ENCODE data around the gene RIMBP2.

The RIMBP2 gene

DNA sequence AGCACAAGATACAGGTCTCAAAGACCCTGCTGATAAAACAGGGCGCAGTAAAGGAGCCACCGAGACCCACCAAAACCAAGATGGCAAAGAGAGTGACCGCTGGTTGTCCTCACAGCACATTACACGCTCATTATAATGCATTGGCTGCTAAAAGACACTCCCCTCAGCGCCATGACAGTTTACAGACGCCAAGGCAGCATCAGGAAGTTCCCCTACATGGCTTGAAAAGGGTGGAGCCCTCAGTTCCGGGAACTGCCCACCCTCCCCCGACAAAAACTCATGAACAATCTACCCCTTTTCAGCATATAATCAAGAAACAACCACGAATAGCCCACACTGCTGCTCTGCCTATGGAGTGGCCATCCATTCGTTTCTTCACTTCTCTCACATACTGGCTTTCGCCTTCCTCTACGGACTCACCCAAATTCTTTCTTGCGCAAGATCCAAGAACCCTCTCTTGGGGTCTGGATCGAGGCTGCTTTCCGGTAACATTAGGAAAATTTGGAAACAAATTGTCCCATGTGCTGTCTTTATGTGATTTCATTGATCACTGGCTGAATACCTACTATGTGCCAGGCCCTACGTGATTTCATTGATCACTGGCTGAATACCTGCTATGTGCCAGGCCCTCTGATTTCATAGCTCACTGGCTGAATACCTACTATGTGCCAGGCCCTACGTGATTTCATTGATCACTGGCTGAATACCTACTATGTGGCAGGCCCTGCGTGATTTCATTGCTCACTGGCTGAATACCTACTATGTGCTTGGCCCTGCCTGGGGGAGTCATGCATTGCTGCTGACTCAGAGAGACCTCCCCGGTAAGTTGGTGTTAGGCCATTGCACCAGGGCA, 252.1 kb downstream of the RIMBP2 start:
- no peak for DNase-seq (ENCODE audit: low spot score)

DNA sequence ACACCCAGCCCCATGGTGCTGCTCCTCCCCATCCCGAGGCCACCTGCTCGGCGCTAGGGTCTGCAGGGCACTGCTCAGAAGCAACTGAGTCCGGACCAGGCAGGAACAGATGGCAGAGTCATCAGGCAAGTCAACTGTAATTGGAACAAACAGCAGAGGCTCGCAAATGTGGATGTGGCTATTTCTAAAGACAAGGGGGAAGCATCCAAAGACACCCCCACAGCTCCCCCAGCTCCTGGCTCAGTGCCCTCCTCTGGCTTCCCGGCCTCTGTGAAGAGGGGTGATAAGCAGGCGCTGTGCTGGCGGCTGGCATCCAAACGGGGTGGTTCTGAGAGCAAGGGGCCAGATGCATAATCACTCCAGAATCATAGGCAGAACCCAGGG, 252.8 kb downstream of the RIMBP2 start:
- no peak for DNase-seq (ENCODE audit: low spot score)

DNA sequence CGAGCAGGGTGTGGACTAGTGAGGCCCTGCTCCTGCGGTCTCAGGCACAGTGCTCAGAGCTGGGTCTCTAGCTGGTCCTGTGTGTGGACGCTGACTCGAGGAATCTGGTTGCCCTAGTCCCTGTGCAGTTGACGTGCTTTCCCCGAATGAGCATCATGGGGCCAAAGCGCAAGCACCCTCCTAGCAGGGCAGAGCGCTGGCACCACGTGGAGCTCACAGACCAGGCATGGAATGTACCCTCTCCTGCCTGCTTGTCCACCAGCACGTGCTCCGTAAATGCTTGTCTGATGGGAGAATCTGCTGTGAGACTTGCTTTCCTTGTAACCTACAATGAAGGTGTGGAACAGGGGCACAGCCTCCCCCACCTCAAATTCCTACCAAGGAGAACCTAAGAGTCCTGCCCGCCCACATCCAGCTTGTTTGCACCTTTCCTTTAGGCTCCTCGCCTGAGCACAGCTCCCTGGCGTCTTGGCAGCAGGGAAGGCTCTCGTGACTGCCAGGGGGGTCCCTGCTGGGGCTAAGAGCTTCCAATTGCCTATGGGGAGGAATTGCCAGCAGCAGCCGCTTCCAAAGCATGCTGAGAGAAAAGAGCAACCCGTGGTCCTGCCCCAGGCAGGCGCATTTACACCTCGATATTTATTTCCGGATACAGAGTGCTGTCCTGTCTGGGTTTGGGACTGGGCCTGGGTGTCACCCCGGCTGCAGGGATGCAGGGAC, 253.4 kb downstream of the RIMBP2 start:
- DNase-seq (ENCODE audit: low spot score): no peak

DNA sequence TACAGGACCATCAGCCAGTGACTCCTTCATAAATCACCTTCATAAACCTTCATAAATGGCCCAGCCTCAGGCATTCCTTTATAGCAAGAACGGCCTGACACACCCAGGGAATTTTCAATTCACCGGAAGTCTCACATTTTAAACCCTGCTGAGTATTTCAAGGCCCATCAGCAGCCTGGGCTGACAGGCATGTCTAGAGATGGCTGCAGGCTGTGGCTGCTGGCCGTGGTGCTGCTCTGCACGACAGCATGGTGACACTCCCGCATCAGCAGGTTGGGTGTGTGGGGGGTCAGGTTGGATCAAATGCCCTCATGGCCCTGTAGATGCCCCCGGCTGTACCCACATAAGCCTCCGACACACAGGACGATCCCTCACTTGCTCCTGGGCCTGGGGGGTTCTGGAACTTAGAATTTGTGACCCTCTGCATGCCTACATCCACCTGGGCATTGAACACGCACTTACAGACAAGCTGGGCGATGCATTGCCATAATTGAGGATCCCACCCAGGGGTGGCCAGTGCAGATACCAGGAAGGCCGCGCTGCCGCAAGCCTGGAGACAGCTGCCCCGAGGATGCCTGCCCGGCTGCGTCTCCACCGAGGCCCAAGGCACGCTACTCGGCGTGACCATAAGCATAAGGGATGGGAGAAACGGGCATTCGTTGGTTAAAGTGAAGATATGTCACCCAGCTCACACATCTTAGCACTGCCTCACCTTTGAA, 254.1 kb downstream of the RIMBP2 start:
- no peak for DNase-seq (ENCODE audit: low spot score)

DNA sequence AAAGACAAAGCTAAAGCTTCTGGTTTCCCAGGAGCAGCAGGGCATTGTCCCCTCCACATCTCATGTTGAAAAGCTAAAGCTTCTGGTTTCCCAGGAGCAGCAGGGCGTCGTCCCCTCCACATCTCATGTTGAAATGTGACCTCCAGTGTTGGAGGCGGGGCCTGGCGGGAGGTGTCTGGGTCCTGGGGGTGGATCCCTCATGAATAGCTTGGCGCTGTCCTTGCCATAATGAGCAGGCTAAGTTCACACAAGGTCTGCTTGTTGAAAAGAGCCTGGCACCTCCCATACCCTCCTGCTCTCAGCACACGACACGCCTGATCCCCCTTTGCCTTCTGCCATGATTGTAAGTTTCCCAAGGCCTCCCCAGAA, 254.7 kb downstream of the RIMBP2 start:
- DNase-seq (ENCODE audit: low spot score): no peak

DNA sequence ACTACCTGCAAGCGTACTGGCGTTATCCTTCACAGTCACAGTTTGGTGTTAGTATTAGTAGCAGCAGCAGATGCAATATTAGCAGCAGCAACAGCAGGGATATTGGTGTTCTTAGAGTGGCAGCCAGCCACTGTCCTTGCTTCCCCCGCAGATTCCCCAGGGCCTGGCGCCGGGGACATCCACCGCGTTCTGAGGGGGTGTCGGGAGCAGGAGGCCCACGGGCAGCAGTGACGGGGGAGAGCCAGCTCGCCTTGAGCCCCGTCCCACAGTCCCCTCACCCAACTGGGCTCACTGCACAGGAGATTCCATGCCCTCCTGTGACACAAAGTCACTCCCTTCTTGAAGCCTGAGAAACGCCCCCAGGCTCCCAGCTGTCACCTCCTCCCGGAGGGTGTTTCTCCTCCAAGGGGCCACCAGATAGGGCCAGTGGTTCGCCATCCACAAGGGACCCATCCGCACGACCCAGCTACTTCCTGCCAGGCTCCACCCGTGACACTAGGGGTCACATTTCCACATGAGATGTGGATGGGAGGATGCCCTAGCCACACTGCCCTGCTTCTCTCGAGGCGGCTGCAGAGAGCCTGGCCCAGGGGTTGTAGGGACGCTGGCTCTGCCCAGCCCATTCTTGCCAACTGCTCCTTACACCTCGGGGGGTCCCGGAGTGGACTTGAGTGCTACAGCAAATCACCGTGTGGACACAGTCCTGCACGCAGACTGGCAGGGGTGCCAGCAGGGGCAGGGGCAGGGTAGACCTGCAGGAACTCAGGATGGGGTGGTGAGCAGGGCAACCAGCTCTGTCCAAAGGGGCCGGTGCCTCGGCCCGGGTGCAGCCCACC, 255.3 kb downstream of the RIMBP2 start:
- no peak for DNase-seq (ENCODE audit: low spot score)

DNA sequence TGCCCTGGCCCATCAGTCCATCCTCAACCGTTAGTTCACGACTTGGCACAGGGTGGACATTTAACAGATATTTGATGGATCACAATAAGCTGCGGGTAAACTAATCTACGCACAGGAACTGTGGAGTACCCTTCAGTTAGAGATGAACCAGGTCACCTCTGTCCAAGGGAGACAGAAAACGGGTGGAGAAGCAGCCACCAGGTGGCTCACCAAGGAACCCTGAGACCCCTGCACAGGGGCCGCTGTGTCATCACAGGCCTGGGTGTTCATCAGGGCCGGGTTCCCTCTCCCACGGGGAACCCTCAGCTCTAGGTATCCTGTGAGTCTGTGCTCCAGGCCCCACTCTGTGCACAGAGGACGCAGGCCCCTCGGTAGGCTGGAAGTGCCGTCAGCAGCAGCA, 256.2 kb downstream of the RIMBP2 start:
- DNase-seq (ENCODE audit: low spot score): no peak

DNA sequence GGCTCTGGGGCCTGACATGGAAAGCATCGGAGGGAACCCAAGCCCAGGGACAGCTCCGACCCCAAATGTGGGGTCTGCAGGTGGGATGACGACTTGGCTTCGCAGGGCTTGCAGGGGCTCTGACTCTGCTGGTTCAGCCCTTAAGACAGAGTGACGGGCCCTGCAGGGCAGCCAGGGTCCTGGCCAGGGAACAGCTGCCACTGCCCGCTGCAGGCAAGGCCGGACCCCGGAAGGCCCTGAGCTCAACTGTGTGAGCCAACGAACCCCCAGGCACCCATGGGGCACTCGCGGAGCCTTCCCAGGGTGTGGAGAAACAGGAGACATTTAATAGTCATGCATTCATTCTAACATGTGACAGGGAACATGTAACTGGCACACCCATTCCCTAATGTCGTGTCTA, 257.8 kb downstream of the RIMBP2 start:
- no peak for DNase-seq (ENCODE audit: low spot score)

DNA sequence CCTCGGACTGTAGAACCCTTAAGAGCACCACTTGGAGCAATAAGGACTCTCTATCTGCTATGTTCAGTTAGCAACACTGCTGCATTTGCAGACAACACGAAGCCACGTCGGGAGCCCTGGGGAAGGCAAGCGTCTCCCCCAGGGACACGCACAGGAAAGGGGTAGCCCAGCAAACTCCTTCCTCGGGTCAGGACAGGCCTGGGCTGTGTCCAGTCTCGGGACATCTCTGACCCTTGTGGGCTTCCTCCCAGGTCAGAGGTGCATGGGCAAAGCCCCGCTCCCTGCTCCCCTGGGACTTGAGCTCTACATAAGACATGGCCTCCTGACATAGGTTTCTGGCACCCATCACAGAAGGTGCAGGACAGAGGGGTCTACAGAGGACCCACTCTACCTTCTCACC, 258.9 kb downstream of the RIMBP2 start:
- DNase-seq (ENCODE audit: low spot score): no peak

DNA sequence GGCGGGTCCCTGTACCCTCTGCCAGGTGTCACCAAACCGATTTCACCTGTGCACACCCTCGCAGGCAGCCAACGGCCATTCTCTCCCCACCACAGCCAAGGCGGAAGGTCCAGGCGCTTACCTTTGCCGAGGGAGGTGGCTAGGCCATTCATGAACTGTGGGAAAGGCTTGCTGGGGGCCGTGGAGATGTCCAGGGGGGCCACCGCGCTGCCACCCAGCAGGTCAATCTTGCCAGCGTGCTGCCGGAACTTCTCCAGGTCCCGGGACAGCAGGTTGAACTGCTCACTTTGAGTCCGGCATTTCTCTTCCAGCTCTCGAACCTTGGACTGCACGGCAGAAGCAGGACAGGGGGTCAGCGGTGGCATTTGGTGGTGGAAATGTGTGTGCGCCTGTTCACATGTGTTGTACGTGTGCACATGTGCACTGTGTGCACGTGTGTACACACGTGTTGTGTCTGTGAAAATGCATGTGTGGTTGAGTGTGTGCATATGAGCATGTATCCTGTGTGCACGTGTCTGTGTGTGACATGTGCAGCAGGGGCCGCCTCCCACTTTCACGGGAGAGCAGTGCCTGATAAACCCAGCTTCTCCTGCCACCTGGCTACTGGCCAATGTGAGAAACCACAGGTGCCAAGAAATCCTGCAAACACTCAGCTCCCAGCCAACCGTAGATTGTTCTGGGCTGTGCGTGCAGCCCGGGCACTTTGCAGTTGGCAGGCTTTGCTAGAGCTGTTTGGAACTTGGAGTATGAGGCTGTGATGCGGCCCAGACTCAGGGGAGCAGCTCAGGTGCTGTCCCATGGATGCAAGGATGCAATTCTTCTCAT, 259.5 kb downstream of the RIMBP2 start:
- no peak for DNase-seq (ENCODE audit: low spot score)

DNA sequence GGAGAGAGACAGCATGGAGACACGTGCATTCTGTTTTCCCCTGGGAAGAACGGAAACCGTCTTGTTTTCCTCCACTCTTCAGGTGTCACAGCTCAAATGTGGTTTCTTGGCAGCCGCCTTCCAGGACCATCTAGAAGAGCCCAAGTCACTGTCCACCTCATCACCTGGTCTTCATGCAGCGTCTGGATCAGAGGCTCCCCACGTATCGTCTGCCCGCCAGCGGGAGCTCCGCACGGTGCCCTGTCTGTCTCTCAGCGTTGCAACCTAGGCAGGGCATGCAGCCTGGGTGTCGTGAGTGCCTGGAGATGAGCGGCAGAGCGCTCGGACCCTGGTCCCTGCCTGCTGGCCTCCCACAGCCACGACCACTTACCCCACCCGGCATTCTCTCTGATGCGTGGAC, 260.9 kb downstream of the RIMBP2 start:
- DNase-seq (ENCODE audit: low spot score): no peak

DNA sequence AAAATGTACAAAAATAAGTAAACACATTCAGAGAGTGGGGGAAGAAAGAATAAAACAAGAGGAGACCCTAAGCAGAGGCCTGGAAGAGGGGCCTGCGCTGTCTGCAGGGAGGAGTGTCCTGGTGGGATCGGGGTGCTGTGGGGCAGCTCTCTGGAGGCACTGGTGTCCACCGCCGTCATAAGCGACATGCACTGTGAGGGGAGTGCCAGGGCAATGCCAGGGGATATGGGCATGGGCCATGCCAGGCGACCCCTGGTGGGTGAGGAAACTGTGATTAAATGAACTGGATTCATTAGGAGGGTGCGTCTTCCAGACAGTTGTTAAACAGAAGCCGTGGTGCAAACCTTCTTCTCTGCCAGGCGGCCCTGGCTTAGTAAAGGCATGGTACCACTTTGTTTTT, 261.8 kb downstream of the RIMBP2 start:
- DNase-seq (ENCODE audit: low spot score): no peak

DNA sequence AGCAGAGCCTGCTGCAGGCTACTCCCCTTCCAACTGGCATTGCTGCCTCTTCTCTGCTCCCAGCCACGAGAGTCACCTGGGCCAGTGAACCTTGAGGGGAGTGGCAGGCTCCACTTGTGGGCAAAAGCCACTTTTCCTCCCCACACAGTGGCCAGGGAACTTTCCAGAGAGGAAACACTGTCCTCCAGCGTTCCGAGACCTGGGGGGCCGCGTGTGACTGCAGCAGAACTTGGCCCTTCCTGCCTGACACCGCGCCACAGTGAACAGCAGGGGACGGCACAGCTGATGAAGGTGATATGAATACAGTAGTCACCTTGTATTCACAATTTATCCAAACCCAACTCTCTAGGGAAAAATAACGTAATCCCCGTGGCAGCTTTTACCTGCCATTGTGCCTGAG, 263.6 kb downstream of the RIMBP2 start:
- no peak for DNase-seq (ENCODE audit: low spot score)

DNA sequence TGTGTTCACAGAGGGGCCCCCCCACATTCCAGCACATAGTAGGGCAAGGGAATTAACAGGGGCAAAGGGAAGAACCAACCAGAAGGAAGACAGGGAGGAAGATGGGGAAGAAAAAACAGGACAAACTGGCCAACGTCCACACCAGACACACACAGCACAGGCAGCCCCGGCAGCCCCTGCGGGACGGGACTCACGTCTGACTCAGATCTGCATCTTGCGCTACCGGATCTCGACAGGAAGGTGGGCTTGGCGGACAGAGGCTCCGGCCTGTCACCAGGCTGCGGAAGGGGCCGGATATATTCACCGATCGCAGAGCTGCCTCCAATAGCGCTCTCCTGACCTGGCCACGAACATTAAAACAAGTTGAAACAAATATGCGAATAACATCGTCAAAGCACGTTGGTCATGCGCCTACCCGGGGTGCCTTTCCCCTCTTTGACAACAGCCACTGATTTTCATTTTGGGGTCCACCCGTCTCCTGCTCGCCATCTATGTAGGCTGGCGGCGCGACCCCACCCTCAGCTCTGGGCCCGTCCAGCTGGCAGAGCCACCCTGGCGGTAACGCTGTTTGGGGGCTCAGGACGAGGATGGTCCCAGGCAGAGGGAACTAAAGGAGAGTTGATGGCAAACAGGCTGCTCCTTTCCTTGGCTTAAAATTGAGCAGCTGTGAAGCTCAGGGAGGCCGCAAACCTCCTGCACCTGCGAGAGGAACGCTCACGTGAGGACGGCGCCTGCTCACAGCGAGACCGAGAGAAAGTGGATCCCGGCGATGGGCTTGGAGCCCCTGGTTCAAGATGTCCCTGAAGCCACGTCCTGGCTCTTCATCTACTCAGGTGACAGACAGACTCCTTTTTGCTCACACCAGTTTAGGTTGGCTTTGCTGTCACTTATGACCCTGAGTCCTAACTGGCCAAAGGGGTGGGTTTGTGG, 264.8 kb downstream of the RIMBP2 start:
- DNase-seq (ENCODE audit: low spot score): no peak

DNA sequence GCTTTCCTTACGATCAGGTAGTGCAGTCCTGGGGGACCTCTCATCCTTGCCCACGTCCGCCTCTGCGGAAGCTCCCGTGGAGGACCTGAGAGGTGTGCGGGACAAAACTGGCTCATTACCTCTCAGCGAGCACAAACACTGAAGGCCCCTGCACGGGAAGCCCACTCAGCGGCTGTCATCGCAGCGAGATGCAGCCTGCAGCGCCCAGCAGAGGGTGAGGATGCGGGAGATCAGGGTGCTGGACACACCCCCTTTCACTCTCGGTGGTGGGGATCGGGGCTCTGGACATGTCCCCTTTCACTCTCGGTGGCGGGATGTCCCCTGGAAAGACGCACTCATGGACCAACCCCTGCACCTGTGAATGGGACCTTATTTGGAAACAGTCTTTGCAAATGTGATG, 266.8 kb downstream of the RIMBP2 start:
- no peak for DNase-seq (ENCODE audit: low spot score)

DNA sequence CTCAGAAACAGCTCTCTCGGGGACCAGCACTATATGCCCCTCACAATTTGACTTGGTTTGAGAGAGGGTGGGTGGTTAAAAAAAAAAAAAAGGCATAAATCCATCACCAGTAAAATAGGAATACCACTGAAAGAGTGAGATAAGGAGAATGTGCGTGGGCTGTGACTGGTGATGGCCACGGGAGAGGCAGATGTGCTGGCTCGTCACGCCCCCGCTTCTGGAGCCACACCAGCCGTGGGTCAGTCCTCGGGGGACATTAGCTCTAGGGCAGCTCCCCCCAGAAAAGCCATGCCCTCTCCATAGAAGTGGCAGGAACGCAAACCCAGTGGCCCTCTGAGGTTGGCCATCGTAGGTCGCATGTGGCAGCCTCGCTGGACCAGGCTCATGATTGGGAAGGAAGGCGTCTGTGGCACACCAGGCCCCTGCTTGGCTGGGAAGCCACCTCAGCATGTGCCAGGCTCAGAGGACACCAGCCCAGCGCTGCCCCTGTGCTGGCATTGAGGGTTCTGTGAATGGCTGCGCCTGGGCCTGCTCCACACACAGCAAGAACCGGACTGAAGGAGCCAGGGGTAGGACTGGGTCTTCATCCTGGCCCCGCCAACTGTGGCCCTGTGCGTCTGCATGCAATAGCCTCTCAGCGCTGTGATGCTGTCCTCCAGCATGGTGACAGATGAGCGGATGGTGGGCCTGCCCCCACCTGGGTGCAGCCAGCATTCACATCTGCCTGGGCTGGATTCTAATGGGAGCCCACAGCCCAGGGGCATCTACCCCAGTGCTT, 267.9 kb downstream of the RIMBP2 start:
- DNase-seq (ENCODE audit: low spot score): no peak

DNA sequence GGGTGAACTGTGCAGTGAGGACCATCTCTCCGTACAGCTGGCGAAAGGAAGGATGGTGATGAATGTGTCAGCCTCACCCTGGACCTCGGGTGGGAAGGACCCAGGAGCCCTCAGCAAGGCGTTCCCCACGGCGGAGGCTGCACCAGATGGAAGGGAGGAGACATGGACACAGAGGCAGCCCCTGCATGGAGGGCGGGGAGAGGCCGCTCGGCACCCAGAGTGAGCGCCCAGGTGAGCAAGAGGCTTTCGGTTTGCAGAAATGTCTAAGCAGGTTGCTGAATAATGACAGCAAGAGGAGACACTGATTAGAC, 268.5 kb downstream of the RIMBP2 start:
- DNase-seq (ENCODE audit: low spot score): no peak

DNA sequence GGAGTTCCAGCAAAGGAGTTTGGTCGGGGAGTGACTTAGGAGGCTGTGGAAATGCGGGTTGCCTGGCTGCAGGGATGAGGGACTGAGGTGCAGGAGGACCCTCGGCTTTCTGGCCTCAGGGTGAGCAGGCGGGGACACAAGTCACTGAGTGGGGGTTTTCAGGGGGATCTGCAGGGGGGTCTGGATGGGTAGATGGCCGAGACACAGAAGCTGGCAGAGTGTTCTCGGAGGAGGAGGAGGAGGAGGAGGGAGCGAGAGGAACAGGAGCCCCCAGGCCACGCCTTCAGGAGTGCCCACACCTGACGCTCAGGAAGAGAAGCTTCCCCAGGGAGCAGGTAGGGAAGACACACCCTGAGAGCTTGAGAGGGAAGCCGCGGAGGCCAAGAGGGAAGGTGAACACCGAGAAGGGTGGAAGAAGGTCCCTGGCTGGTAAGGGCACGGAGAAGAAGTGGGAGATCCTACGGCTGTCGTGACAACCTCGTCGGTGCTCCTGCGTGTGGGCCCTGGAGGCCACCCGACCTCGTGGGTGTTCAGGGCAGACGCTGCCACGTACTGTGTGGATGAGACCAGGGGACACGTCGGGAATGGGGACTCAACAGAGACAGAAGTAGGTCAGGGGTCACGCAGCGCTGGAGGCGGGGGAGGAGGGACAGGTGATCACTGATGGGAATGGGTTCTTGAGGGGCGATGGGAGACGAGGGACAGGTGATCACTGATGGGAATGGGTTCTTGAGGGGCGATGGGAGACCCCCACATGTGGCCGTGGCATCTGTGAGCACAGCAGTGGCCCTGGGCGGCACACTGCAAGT, 269.0 kb downstream of the RIMBP2 start:
- no peak for DNase-seq (ENCODE audit: low spot score)

DNA sequence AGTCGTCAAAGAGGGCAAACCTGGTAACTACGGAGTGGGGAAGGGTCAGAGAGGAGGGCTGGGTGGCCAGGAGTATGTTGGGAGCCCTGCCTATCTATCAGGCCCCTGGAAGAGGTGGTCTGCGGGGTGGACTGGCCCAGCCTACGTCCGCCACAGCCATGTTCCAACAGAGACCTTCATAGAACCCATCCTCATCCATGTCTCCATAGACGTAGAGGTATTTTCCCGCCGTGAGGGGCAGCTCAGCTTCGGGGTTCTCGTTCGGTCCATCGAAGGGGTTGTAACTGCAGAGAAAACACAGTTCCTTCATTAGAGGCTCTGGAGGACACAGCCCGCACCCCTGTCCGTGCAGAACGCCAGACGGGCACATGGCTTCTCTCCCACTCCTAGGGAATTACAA, 271.1 kb downstream of the RIMBP2 start:
- DNase-seq (ENCODE audit: low spot score): no peak

Data from hematopoietic multipotent progenitor cell treated with erythropoietin and hydrocortisone succinate and interleukin-3 and kit ligand, for 17 days (in vitro differentiated cells).